Measurements from ENCODE around the gene EPHB1.

DNA sequence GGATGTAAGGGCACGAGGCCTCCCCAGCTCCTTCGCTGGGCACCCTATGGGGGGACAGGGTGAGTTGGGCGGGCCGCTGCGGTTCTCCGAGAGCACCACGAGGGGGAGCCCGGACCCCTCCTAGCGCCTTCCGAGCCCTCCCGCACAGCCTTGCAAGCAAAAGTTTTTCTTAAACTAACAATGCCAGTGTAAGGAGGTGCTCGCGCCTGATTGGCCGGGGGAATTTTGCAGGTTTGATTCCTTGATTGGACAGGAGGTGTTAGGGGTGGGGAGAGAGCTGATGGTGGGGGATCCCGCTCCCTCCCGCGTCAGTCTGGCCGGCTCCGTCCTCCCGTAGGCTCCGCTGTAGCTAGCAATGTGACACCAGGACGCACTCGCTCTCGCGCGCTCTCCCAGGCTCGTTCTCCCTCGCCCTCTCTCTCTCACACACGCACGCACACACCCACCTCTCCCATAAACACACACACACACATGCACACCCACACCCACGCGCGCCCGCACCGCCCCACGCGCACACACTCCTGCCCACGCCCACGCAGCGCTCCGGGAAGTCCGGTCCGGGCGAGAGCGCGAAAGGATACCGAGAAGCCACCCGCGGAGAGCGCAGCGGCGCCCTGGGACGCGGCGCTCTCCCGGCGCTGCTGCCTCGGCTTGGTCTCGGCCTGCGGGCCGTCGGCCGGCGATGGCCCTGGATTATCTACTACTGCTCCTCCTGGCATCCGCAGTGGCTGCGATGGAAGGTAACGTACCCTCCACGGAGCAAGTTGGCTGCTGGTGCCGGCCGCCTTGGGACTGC lies at the start of gene EPHB1:
- TF ChIP-seq ESRRA (CRISPR knock-in tag; IDR thresholded peaks at IDR 0.05; ENCODE audit: borderline replicate concordance): no peak
- TF ChIP-seq CTCF (IDR thresholded peaks at IDR 0.05): peak; percentile 84
- TF ChIP-seq ZNF423 (CRISPR knock-in tag; IDR thresholded peaks at IDR 0.05): peak; percentile 87
- TF ChIP-seq ATF2 (CRISPR knock-in tag; IDR thresholded peaks at IDR 0.05; ENCODE audit: borderline replicate concordance, low read depth): no peak
- TF ChIP-seq ATF1 (CRISPR knock-in tag; IDR thresholded peaks at IDR 0.05): no peak
- no peak for TF ChIP-seq USF2 (CRISPR knock-in tag; IDR thresholded peaks at IDR 0.05)
- no peak for TF ChIP-seq KAT7 (CRISPR knock-in tag; IDR thresholded peaks at IDR 0.05; ENCODE audit: borderline replicate concordance)
- TF ChIP-seq ZNF671 (CRISPR knock-in tag; IDR thresholded peaks at IDR 0.05): no peak
- peak; percentile 53 for TF ChIP-seq TEAD1 (CRISPR knock-in tag; IDR thresholded peaks at IDR 0.05)
- TF ChIP-seq CBFB (CRISPR knock-in tag; IDR thresholded peaks at IDR 0.05; ENCODE audit: low read depth): no peak
- TF ChIP-seq USF1 (CRISPR knock-in tag; IDR thresholded peaks at IDR 0.05): no peak
